HepG2 (cell line): ENCODE measurements around the gene ZCCHC3. TPM values are rescaled to one million over a fixed set of nuclear protein-coding genes. Genes with fewer than 3 reads are reported as not detected.

Experiments used
- ATF7-NPFF ChIP-seq: sonication (generic); formaldehyde crosslinking; IDR thresholded peaks from 2 replicates; pipeline ENCODE4 v1.8.1; 2023; ENCODE audit warnings: mild to moderate bottlenecking, low read depth, missing genetic modification reagents, moderate library complexity
- BCLAF1 ChIP-seq: fragments of 450-650 bp; IDR thresholded peaks from 2 replicates; pipeline ENCODE4 v1.6.1; 2017; ENCODE audit warnings: mild to moderate bottlenecking
- CBX1 ChIP-seq: IDR thresholded peaks from one replicate; pipeline ENCODE4 v1.6.1; 2016; ENCODE audit warnings: antibody characterized with exemption, low read depth
- ELF1 ChIP-seq: sonication (generic); formaldehyde crosslinking; IDR thresholded peaks from 2 replicates; pipeline ENCODE4 v1.4.0; 2020; ENCODE audit warnings: missing genetic modification reagents
- GATAD2A ChIP-seq: IDR thresholded peaks from 2 replicates; pipeline ENCODE4 v1.6.1; 2016
- HHEX ChIP-seq: IDR thresholded peaks from 2 replicates; pipeline ENCODE4 v1.6.1; 2016; ENCODE audit warnings: control low read depth
- HOXA7 ChIP-seq: sonication (generic); formaldehyde crosslinking; IDR thresholded peaks from 2 replicates; pipeline ENCODE4 v1.8.1; 2022; ENCODE audit warnings: mild to moderate bottlenecking, missing genetic modification reagents, moderate library complexity
- NR3C1 ChIP-seq: sonication (generic); formaldehyde crosslinking; IDR thresholded peaks from 2 replicates; pipeline ENCODE4 v1.4.0; 2020; ENCODE audit warnings: missing genetic modification reagents
- PITX1 ChIP-seq: sonication (generic); formaldehyde crosslinking; IDR thresholded peaks from 2 replicates; pipeline ENCODE4 v1.5.1; 2020; ENCODE audit warnings: mild to moderate bottlenecking, missing genetic modification reagents
- PLRG1 ChIP-seq: fragments of 450-650 bp; conservative IDR thresholded peaks from 2 replicates; pipeline ENCODE4 v1.6.1; 2016
- POGK ChIP-seq: sonication (generic); formaldehyde crosslinking; conservative IDR thresholded peaks from 2 replicates; pipeline ENCODE4 v1.8.0; 2022; ENCODE audit warnings: mild to moderate bottlenecking, moderate library complexity, missing genetic modification reagents
- POLR2AphosphoS2 ChIP-seq: IDR thresholded peaks from 2 replicates; pipeline ENCODE4 v1.6.1; 2011; ENCODE audit warnings: low read depth, low read length, improper control_type of control experiment
- PTBP1 ChIP-seq: fragments of 200-400 bp; formaldehyde crosslinking; IDR thresholded peaks from 2 replicates; pipeline ENCODE4 v1.6.1; 2018; ENCODE audit warnings: low read length, low read depth; ENCODE audit not compliant: poor library complexity, severe bottlenecking
- REPIN1 ChIP-seq: sonication (generic); formaldehyde crosslinking; IDR thresholded peaks from 2 replicates; pipeline ENCODE4 v1.8.0; 2022; ENCODE audit warnings: missing genetic modification reagents, low read depth, mild to moderate bottlenecking, borderline replicate concordance
- SIX4 ChIP-seq: sonication (generic); formaldehyde crosslinking; IDR thresholded peaks from 2 replicates; pipeline ENCODE4 v1.4.0; 2020; ENCODE audit warnings: missing genetic modification reagents
- SRY ChIP-seq: sonication (generic); formaldehyde crosslinking; IDR thresholded peaks from 2 replicates; pipeline ENCODE4 v1.8.0; 2022; ENCODE audit warnings: mild to moderate bottlenecking, missing genetic modification reagents
- TFAP4 ChIP-seq: sonication (generic); IDR thresholded peaks from 2 replicates; pipeline ENCODE4 v1.6.1; 2016; ENCODE audit warnings: low read depth, borderline replicate concordance
- ZFP41 ChIP-seq: sonication (generic); formaldehyde crosslinking; IDR thresholded peaks from 2 replicates; pipeline ENCODE4 v1.4.0; 2020; ENCODE audit warnings: mild to moderate bottlenecking, missing genetic modification reagents, borderline replicate concordance
- ZNF263 ChIP-seq: sonication (generic); formaldehyde crosslinking; IDR thresholded peaks from 2 replicates; pipeline ENCODE4 v1.4.0; 2020; ENCODE audit warnings: missing genetic modification reagents
- ZNF30 ChIP-seq: sonication (generic); formaldehyde crosslinking; IDR thresholded peaks from 2 replicates; pipeline ENCODE4 v1.5.0; 2020; ENCODE audit warnings: mild to moderate bottlenecking, missing genetic modification reagents
- ZNF383 ChIP-seq: sonication (generic); formaldehyde crosslinking; IDR thresholded peaks from 2 replicates; pipeline ENCODE4 v1.4.0; 2020; ENCODE audit warnings: missing genetic modification reagents, mild to moderate bottlenecking, borderline replicate concordance
- ZNF432 ChIP-seq: sonication (generic); formaldehyde crosslinking; IDR thresholded peaks from 2 replicates; pipeline ENCODE4 v1.5.0; 2020; ENCODE audit warnings: missing genetic modification reagents, mild to moderate bottlenecking, borderline replicate concordance
- ZNF550 ChIP-seq: sonication (generic); formaldehyde crosslinking; IDR thresholded peaks from 2 replicates; pipeline ENCODE4 v1.4.0; 2020; ENCODE audit warnings: mild to moderate bottlenecking, missing genetic modification reagents, borderline replicate concordance
- ZNF563 ChIP-seq: sonication (generic); formaldehyde crosslinking; IDR thresholded peaks from 2 replicates; pipeline ENCODE4 v1.8.0; 2022; ENCODE audit warnings: mild to moderate bottlenecking, moderate library complexity, missing genetic modification reagents
- ZNF567 ChIP-seq: sonication (generic); formaldehyde crosslinking; IDR thresholded peaks from 2 replicates; pipeline ENCODE4 v1.8.1; 2023; ENCODE audit warnings: mild to moderate bottlenecking, missing genetic modification reagents, borderline replicate concordance
- ZNF605 ChIP-seq: sonication (generic); formaldehyde crosslinking; IDR thresholded peaks from 2 replicates; pipeline ENCODE4 v1.8.0; 2022; ENCODE audit warnings: mild to moderate bottlenecking, missing genetic modification reagents
- ZNF674 ChIP-seq: sonication (generic); formaldehyde crosslinking; IDR thresholded peaks from 2 replicates; pipeline ENCODE4 v1.5.0; 2020; ENCODE audit warnings: low read depth, mild to moderate bottlenecking, missing genetic modification reagents
- polyA plus RNA-seq, 8 experiments: library from polyadenylated mRNA; depleted of rRNA in 3 of 8; stranded (reverse) in 7 of 8; unstranded in 1 of 8; fragments of >200 nt; fragmentation: Illumina TruSeq in 4 of 8; extraction: Trizol in 4 of 8; gene quantifications; 2 replicates each; pipeline versions ENCODE4 v1.2.1 to v1.2.3, GENCODE V29; 2011 to 2016; ENCODE audit warnings: low read depth in 4 of 8, missing spikeins in 1 of 8, mixed read lengths in 1 of 8; ENCODE audit not compliant: insufficient read depth in 1 of 8
- total RNA-seq, 5 experiments: library from RNA; depleted of rRNA; stranded (reverse); fragments of >200 nt; fragmentation: Illumina TruSeq; extraction: Trizol; gene quantifications; 2 replicates each; pipeline ENCODE4 v1.2.3, GENCODE V29; 2016; ENCODE audit warnings: low read depth in 1 of 5

The ZCCHC3 gene
- total and polyA plus RNA-seq, 2 of the 13 experiments (the other 11 are each of a cell fraction or from before 2014, with no cell fraction given), result 46.6 to 63.0 TPM

- TF ChIP-seq PTBP1 (no peak), ELF1 (no peak; the same call in 1 of the 2 replicates), POGK (CRISPR knock-in tag) (peak; percentile 64; the same call in 1 of the 2 replicates), NR3C1 (no peak), HHEX (CRISPR knock-in tag) (no peak), TFAP4 (peak; percentile 70; the same call in 1 of the 2 replicates), ATF7-NPFF (peak; percentile 45; the same call in 1 of the 2 replicates), SRY (CRISPR knock-in tag) (no peak), ZNF432 (CRISPR knock-in tag) (no peak), ZFP41 (CRISPR knock-in tag) (no peak), PITX1 (CRISPR knock-in tag) (peak; percentile 92), ZNF30 (CRISPR knock-in tag) (0 out of 2 replicates have a peak, but pooled peaks have one; percentile 44), REPIN1 (CRISPR knock-in tag) (peak; percentile 46), ZNF550 (CRISPR knock-in tag) (no peak), ZNF674 (CRISPR knock-in tag) (no peak), PLRG1 (no peak), CBX1 (peak; percentile 61), SIX4 (CRISPR knock-in tag) (no peak), ZNF263 (CRISPR knock-in tag) (peak; percentile 89), GATAD2A (CRISPR knock-in tag) (peak; percentile 55; the same call in 1 of the 2 replicates), ZNF567 (peak; percentile 72; the same call in 1 of the 2 replicates), HOXA7 (CRISPR knock-in tag) (no peak), ZNF383 (no peak; the same call in 1 of the 2 replicates), POLR2AphosphoS2 (no peak), ZNF605 (CRISPR knock-in tag) (no peak; the same call in 1 of the 2 replicates), BCLAF1 (no peak), ZNF563 (CRISPR knock-in tag) (peak; percentile 62)
Observed at GRCh38 chr20:346640-347316, 49.4 kb downstream of the ZCCHC3 start, which contains the start of gene NRSN2 (continued).
